Measurements from ENCODE around the gene PABPN1. TPM values are rescaled to one million over a fixed set of nuclear protein-coding genes. Genes with fewer than 3 reads are reported as not detected.

Gene PABPN1
- total RNA-seq, 1 experiment from 2014 or later, result 184 TPM

GRCh38 chr14:23285530-23286019, 35.7 kb upstream of the PABPN1 start (continued):
- no peak for TF ChIP-seq REST (IDR thresholded peaks at IDR 0.05; ENCODE audit: low read depth)
- TF ChIP-seq SIN3A (IDR thresholded peaks at IDR 0.05; ENCODE audit: low read depth), result no peak
- TF ChIP-seq POLR2AphosphoS5 (IDR thresholded peaks at IDR 0.05; ENCODE audit: low read depth, low read length), result no peak
- no peak for TF ChIP-seq RAD21 (IDR thresholded peaks at IDR 0.05; ENCODE audit: low read depth)
- no peak for TF ChIP-seq EZH2phosphoT487 (IDR thresholded peaks at IDR 0.05; ENCODE audit: borderline replicate concordance)
- no peak for TF ChIP-seq TCF7L2 (IDR thresholded peaks at IDR 0.05; ENCODE audit: borderline replicate concordance, extremely low read depth, insufficient read depth, insufficient read length)
- TF ChIP-seq POLR2A (IDR thresholded peaks at IDR 0.05; ENCODE audit: borderline replicate concordance, extremely low read depth, insufficient read depth, insufficient read length), result no peak
- no peak for TF ChIP-seq ATF3 (IDR thresholded peaks at IDR 0.05)
